CD4-positive, alpha-beta T cell (primary cell): ENCODE data around the gene CEP85. TPM values are rescaled to one million over a fixed set of nuclear protein-coding genes. Genes with fewer than 3 reads are reported as not detected.
A peak's percentile ranks its signal among the peaks of the same experiment; 100 is the strongest.

ENCODE experiments used
- ATAC-seq: fragments of 200-7000 bp; cut with Tn5 transposase; one replicate; pipeline ENCODE4 v1.10.0; 2022; ENCODE audit warnings: mild to moderate bottlenecking; ENCODE audit not compliant: poor library complexity
- CTCF ChIA-PET: fragments of 350-600 bp; sonication (Branson Sonifier 250); formaldehyde crosslinking; loops from one replicate; lab custom pipeline; 2021; ENCODE audit warnings: antibody characterized with exemption, inconsistent platforms; lab: Charles Lee
- POLR2A ChIA-PET: fragments of 350-600 bp; sonication (Branson Sonifier 250); formaldehyde crosslinking; loops from one replicate; lab custom pipeline; 2021; ENCODE audit warnings: antibody characterized with exemption, inconsistent platforms; lab: Charles Lee
- DNase-seq, 14 experiments: peaks; one replicate each; pipeline ENCODE4 v3.0.0-alpha.2; 2013 to 2020; ENCODE audit warnings: mixed read lengths in 2 of 14
- H3K27ac ChIP-seq, 2 donors: one replicate each; pipeline versions ENCODE4 v1.5.1 to v1.7.0; 2013; ENCODE audit warnings: low read length in 2 of 2, low read depth in 1 of 2, mild to moderate bottlenecking in 1 of 2
- H3K27me3 ChIP-seq, 2 experiments: 1 replicate in 1 of 2; 2 replicates in 1 of 2; pipeline versions ENCODE4 v1.6.1 to v1.7.0; 2013; ENCODE audit warnings: low read length in 2 of 2, control low read depth in 1 of 2, mild to moderate bottlenecking in 1 of 2, moderate library complexity in 1 of 2; ENCODE audit not compliant: insufficient read depth in 2 of 2, control insufficient read depth in 1 of 2
- H3K36me3 ChIP-seq: one replicate; pipeline ENCODE4 v1.6.1; 2013; ENCODE audit warnings: low read length, control low read depth; ENCODE audit not compliant: insufficient read depth
- H3K4me1 ChIP-seq: one replicate; pipeline ENCODE4 v1.6.1; 2013; ENCODE audit warnings: low read length, control low read depth; ENCODE audit not compliant: insufficient read depth
- H3K4me3 ChIP-seq: one replicate; pipeline ENCODE4 v1.5.1; 2013; ENCODE audit warnings: mild to moderate bottlenecking, low read length, moderate library complexity
- H3K9me3 ChIP-seq, 2 experiments: 1 replicate in 1 of 2; 2 replicates in 1 of 2; pipeline versions ENCODE4 v1.6.1 to v1.7.0; 2013; ENCODE audit warnings: low read length in 2 of 2, mild to moderate bottlenecking in 2 of 2, control low read depth in 1 of 2, moderate library complexity in 1 of 2; ENCODE audit not compliant: control insufficient read depth in 1 of 2, insufficient read depth in 1 of 2
- H3K27ac Mint-ChIP-seq: one replicate; pipeline ENCODE4 v1.8.0; 2020; ENCODE audit warnings: mixed read lengths
- H3K27me3 Mint-ChIP-seq: one replicate; pipeline ENCODE4 v1.8.0; 2021; ENCODE audit warnings: mixed read lengths
- H3K36me3 Mint-ChIP-seq: one replicate; pipeline ENCODE4 v1.8.0; 2021; ENCODE audit warnings: low read depth, mixed read lengths
- H3K4me1 Mint-ChIP-seq: one replicate; pipeline ENCODE4 v1.8.0; 2021; ENCODE audit warnings: low read depth, mixed read lengths
- H3K4me3 Mint-ChIP-seq: one replicate; pipeline ENCODE4 v1.8.0; 2020; ENCODE audit warnings: mild to moderate bottlenecking, mixed read lengths
- H3K9me3 Mint-ChIP-seq: one replicate; pipeline ENCODE4 v1.8.0; 2020; ENCODE audit warnings: mixed read lengths
- CTCF ChIP-seq: fragments of 200-600 bp; IDR thresholded peaks from one replicate; pipeline ENCODE4 v1.8.0; 2022; ENCODE audit warnings: antibody characterized with exemption, mild to moderate bottlenecking
- intact Hi-C, 2 experiments: fragments of 100-400 bp; cut with DNase I in 1 of 2; cut with micrococcal nuclease in 1 of 2; formaldehyde crosslinking; loops; one replicate each; pipeline versions ENCODE4 v1.15.1 to v1.9.0; 2023 to 2025; cut with DNase I, micrococcal nuclease
- total RNA-seq, 174 experiments: library from RNA in 2 of 174; stranded (reverse) in 2 of 174; gene quantifications; one replicate each; pipeline ENCODE4 v1.2.3 and lab custom pipeline; 2021 to 2026

CEP85 gene
- total RNA-seq, 2 experiments from 2014 or later, result 7.6 to 8.4 TPM

GRCh38 chr1:26280333-26281042 lies 46.5 kb downstream of the CEP85 start:
- CTCF ChIA-PET, result interaction anchor here (0.5 to 1.9 kb wide), 9 partner anchors 8 to 1461 kb away, joined by 3 to 17 read pairs (median 5); partner anchors contain the start of gene CD52
- Histone ChIP-seq H3K27me3 (no peaks in the 10 kb centered on the region), H3K36me3 (peaks cover 37% of the 10 kb centered on the region), H3K4me1 (peaks cover 95% of the 10 kb centered on the region), H3K9me3 (no peaks in the 10 kb centered on the region), H3K27ac (peak overlapping the region; percentile 71 to 91), H3K4me3 (peak overlapping the region; percentile 72)
- no peak for TF ChIP-seq CTCF
- peak in 6 of 14 experiments; percentile 18 to 57 (median 43) for DNase-seq
- no peaks in the 10 kb centered on the region for H3K9me3 Mint-ChIP-seq
- intact Hi-C loops, result loop anchor here in 1 of 2 experiments (5.0 kb wide), 1 partner anchor 192 kb away; the partner anchor contains the start of gene HMGN2
- H3K4me3 Mint-ChIP-seq, result peak overlapping the region; percentile 92
- no peaks in the 10 kb centered on the region for H3K27me3 Mint-ChIP-seq
- H3K27ac Mint-ChIP-seq, result peak overlapping the region; percentile 95
- peaks cover 61% of the 10 kb centered on the region for H3K36me3 Mint-ChIP-seq
- H3K4me1 Mint-ChIP-seq, result peaks cover 89% of the 10 kb centered on the region
- no peak for ATAC-seq
- POLR2A ChIA-PET, result interaction anchor here (1.1 to 20.7 kb wide), 8 partner anchors 8 to 220 kb away, joined by 3 to 977 read pairs (median 8); partner anchors contain the start of genes CD52, CEP85, DHDDS and UBXN11

GRCh38 chr1:26281091-26281958 lies 47.3 kb downstream of the CEP85 start:
- DNase-seq (peak in 2 of 14 experiments; percentile 18 to 33), ATAC-seq (no peak)
- no peak for TF ChIP-seq CTCF
- H3K36me3 Mint-ChIP-seq, result peaks cover 58% of the 10 kb centered on the region
- peaks cover 37% of the 10 kb centered on the region for H3K36me3 ChIP-seq
- intact Hi-C loops, result loop anchor here in 1 of 2 experiments (5.0 kb wide), 1 partner anchor 191 kb away; the partner anchor contains the start of gene HMGN2
- peak overlapping the region; percentile 59 to 91 for H3K27ac ChIP-seq
- peak overlapping the region; percentile 92 for H3K4me3 Mint-ChIP-seq
- no peaks in the 10 kb centered on the region for H3K9me3 Mint-ChIP-seq
- peak overlapping the region; percentile 95 for H3K27ac Mint-ChIP-seq
- CTCF ChIA-PET, result interaction anchor here (0.5 to 0.6 kb wide), 2 partner anchors 109 to 1460 kb away, joined by 3 read pairs; no protein-coding TSS in a partner anchor
- H3K27me3 ChIP-seq, result no peaks in the 10 kb centered on the region
- peaks cover 89% of the 10 kb centered on the region for H3K4me1 Mint-ChIP-seq
- peaks cover 95% of the 10 kb centered on the region for H3K4me1 ChIP-seq
- H3K9me3 ChIP-seq, result no peaks in the 10 kb centered on the region
- POLR2A ChIA-PET, result interaction anchor here (1.1 to 20.7 kb wide), 4 partner anchors 26 to 219 kb away, joined by 3 to 977 read pairs (median 13); partner anchors contain the start of genes CD52, DHDDS and UBXN11
- no peaks in the 10 kb centered on the region for H3K27me3 Mint-ChIP-seq
- H3K4me3 ChIP-seq, result peak overlapping the region; percentile 72

- Histone ChIP-seq H3K4me3 (peak overlapping the region; percentile 72), H3K4me1 (peaks cover 95% of the 10 kb centered on the region), H3K36me3 (peaks cover 37% of the 10 kb centered on the region), H3K27me3 (no peaks in the 10 kb centered on the region), H3K9me3 (no peaks in the 10 kb centered on the region), H3K27ac (peak overlapping the region in 1 of 2 donors; percentile 91)
- DNase-seq (peak in 2 of 14 experiments; percentile 11 to 35), ATAC-seq (no peak)
- Mint-ChIP-seq H3K4me1 (peaks cover 88% of the 10 kb centered on the region), H3K9me3 (no peaks in the 10 kb centered on the region), H3K27me3 (no peaks in the 10 kb centered on the region), H3K4me3 (peak overlapping the region; percentile 92), H3K27ac (peak overlapping the region; percentile 95), H3K36me3 (peaks cover 58% of the 10 kb centered on the region)
- intact Hi-C loops, result loop anchor here in 1 of 2 experiments (5.0 kb wide), 1 partner anchor 190 kb away; the partner anchor contains the start of gene HMGN2
- ChIA-PET CTCF (no interaction called here), POLR2A (interaction anchor here (1.2 to 20.7 kb wide), 3 partner anchors 27 to 150 kb away, joined by 6 to 977 read pairs (median 270); partner anchors contain the start of genes CD52, DHDDS and UBXN11)
- no peak for TF ChIP-seq CTCF
These were observed 48.0 kb downstream of the CEP85 start for GRCh38 chr1:26281971-26282370.
